Stomach (tissue), 9 donors: ENCODE results near the gene IPO13. TPM values are rescaled to one million over a fixed set of nuclear protein-coding genes. Genes with fewer than 3 reads are reported as not detected.

Source experiments
- DNase-seq, 2 donors: peaks; one replicate each; pipeline versions ENCODE4 v3.0.0 to v3.0.0-alpha.2; 2013 to 2019
- H3K27ac ChIP-seq, 5 donors: fragments of 200-600 bp in 4 of 5; sonication (generic) in 4 of 5; one replicate each; pipeline ENCODE4 v1.5.1; 2013 to 2019; ENCODE audit warnings: mild to moderate bottlenecking in 1 of 5, moderate library complexity in 1 of 5
- H3K27me3 ChIP-seq, 3 donors: fragments of 200-600 bp; sonication (generic); one replicate each; pipeline ENCODE4 v1.5.1; 2017 to 2019; ENCODE audit warnings: mixed run types in 1 of 3
- H3K36me3 ChIP-seq, 4 donors: fragments of 200-600 bp; sonication (generic); 1 replicate in 3 of 4; 2 replicates in 1 of 4; pipeline ENCODE4 v1.5.1; 2016 to 2019
- H3K4me1 ChIP-seq, 4 donors: fragments of 200-600 bp; sonication (generic); one replicate each; pipeline ENCODE4 v1.5.1; 2016 to 2019
- H3K4me3 ChIP-seq, 4 donors: fragments of 200-600 bp; sonication (generic) in 3 of 4; one replicate each; pipeline ENCODE4 v1.5.1; 2016 to 2019; ENCODE audit warnings: mild to moderate bottlenecking in 1 of 4
- H3K9me3 ChIP-seq, 4 donors: fragments of 200-600 bp; sonication (generic); one replicate each; pipeline ENCODE4 v1.5.1; 2016 to 2019
- EP300 ChIP-seq: sonication (generic); formaldehyde crosslinking; IDR thresholded peaks from one replicate; pipeline ENCODE4 v1.6.1; 2017; ENCODE audit warnings: antibody characterized with exemption
- POLR2A ChIP-seq, 4 donors: fragments of 450-650 bp; IDR thresholded peaks; one replicate each; pipeline ENCODE4 v1.6.1; 2016; ENCODE audit warnings: antibody characterized with exemption in 4 of 4, control low read depth in 2 of 4, mild to moderate bottlenecking in 1 of 4, moderate library complexity in 1 of 4
- POLR2AphosphoS5 ChIP-seq, 3 donors: sonication (generic); formaldehyde crosslinking; IDR thresholded peaks; one replicate each; pipeline ENCODE4 v1.6.1; 2016; ENCODE audit warnings: antibody characterized with exemption in 3 of 3
- WGBS, 5 donors: extraction: QIAGEN DNeasy Blood & Tissue Kit in 3 of 5; methylation state at CpG; one replicate each; pipeline versions ENCODE4 v1.1.5 to v1.1.7; 2013 to 2018; 5-methylcytosine and 5-hydroxymethylcytosine counted together
- intact Hi-C: fragments of 100-400 bp; cut with DNase I; formaldehyde crosslinking; loops from one replicate; pipeline ENCODE4 v1.15.1; 2023; ENCODE audit warnings: low total_unique reads
- polyA plus RNA-seq, 3 donors: library from polyadenylated mRNA; stranded (reverse); fragments of 200-250 nt; gene quantifications; one replicate each; pipeline ENCODE4 v1.2.3, GENCODE V29; 2013
- total RNA-seq, 5 donors: library from RNA; depleted of rRNA; stranded (reverse); fragments of >200 nt; gene quantifications; one replicate each; pipeline versions ENCODE4 v1.1.0 to v1.2.3, GENCODE V29; 2014 to 2016
- TF ChIP-seq, protein P1 (sequence below), 7 experiments: fragments of 450-650 bp in 4 of 7; fragments of 200-600 bp in 3 of 7; sonication (generic) in 3 of 7; IDR thresholded peaks; one replicate each; pipeline ENCODE4 v1.5.1; 2016 to 2019; ENCODE audit warnings: antibody characterized with exemption in 7 of 7, control low read depth in 2 of 7, mild to moderate bottlenecking in 1 of 7
- donor health status: healthy with polysubstance abuse.
- donor health status: Bipolar disorder and iron deficiency.
- donor health status: healthy.

Gene IPO13
- total and polyA plus RNA-seq, 8 donors = 6.2 to 54.5 (median 16.9) TPM

DNA sequence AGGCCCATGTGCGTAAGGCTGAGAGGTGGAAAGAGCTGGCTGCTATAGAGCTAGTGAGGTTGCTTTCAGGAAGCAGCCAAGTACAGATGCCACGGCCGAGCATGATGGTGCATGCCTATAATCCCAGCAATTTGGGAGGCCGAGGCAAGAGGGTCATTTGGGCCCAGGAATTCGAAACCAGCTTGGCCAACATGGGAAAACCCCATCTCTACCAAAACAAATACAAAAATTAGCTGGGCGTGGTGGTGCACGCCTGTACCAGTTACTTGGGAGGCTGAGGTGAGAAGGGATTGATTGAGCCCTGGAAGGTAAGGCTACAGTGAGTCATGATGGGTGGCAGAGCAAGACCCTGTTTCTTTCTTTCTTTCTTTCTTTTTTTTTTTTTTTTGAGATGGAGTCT lies 47.3 kb downstream of the IPO13 start:
- TF ChIP-seq POLR2A (IDR thresholded peaks at IDR 0.05) (no peak), POLR2AphosphoS5 (IDR thresholded peaks at IDR 0.05) (no peak), EP300 (no peak)
- TF ChIP-seq, protein P1, sequence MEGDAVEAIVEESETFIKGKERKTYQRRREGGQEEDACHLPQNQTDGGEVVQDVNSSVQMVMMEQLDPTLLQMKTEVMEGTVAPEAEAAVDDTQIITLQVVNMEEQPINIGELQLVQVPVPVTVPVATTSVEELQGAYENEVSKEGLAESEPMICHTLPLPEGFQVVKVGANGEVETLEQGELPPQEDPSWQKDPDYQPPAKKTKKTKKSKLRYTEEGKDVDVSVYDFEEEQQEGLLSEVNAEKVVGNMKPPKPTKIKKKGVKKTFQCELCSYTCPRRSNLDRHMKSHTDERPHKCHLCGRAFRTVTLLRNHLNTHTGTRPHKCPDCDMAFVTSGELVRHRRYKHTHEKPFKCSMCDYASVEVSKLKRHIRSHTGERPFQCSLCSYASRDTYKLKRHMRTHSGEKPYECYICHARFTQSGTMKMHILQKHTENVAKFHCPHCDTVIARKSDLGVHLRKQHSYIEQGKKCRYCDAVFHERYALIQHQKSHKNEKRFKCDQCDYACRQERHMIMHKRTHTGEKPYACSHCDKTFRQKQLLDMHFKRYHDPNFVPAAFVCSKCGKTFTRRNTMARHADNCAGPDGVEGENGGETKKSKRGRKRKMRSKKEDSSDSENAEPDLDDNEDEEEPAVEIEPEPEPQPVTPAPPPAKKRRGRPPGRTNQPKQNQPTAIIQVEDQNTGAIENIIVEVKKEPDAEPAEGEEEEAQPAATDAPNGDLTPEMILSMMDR (IDR thresholded peaks at IDR 0.05) = no peak
- Histone ChIP-seq H3K27me3 (no peaks in the 10 kb centered on the region), H3K9me3 (no peaks in the 10 kb centered on the region), H3K4me1 (peaks cover 15 to 54% (median 32%) of the 10 kb centered on the region in 4 donors), H3K36me3 (no peaks in the 10 kb centered on the region), H3K4me3 (no peak overlapping the region), H3K27ac (no peak overlapping the region)
- no peak for DNase-seq
- 73 to 90% (median 83%) methylated on average over 7 of the region's 7 CpGs for WGBS, 5 donors
- intact Hi-C loops = no loop called here

DNA sequence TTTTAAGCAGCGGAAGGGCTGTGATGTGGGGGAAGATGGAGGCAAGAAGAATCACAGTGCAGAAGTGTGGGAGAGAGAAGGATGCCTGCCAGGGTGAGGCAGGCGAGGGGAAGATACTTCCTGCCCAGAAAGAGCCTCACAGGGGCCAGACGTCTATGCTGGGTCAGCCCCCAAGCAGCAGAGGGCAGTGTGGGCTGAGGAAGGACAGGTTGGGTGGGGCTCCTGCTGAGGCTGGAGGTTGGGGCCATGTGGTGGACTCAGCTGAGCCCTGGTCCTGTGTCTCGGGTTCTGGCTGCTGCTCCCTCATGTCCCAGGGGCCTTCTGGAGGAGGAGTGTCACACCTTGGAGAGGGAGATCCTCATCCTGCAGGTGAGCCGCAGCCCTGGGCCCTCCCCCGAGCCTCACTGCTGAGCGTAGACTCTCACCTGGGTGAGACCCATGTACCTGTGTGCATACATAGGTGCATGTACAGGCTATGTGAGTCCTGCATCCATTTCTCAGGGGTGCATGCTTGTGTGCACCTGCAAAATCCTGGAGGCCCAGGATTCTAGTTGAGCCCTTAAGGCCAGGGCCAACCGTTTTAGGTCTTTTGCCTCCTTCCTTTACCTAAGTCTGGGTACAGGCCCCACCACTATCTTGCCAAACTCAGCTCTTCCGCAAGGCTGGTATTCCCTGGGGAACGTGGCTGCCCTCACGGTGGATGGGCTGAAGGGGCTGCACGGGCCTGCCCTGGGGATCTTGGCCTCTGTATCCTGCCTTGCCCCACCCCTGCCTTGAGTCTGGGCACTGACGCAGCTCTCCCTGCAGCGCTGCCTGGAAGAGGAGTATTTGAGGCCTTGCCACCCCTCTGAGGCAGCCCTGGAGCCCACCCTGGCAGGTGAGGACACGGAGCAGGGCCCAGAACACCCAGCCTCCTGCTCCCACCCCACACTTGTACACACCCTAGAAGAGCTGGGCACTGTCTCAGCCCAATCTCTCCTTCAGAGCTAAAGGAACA lies 48.3 kb downstream of the IPO13 start:
- DNase-seq = peak in 1 of 2 donors; percentile 69
- Histone ChIP-seq H3K27ac (no peak overlapping the region), H3K9me3 (no peaks in the 10 kb centered on the region), H3K27me3 (no peaks in the 10 kb centered on the region), H3K4me3 (no peak overlapping the region), H3K4me1 (peaks cover 15 to 54% (median 32%) of the 10 kb centered on the region in 4 donors), H3K36me3 (peaks cover 0 to 6% (median under 1%) of the 10 kb centered on the region in 4 donors)
- TF ChIP-seq POLR2A (IDR thresholded peaks at IDR 0.05) (no peak), EP300 (no peak), POLR2AphosphoS5 (IDR thresholded peaks at IDR 0.05) (no peak)
- TF ChIP-seq, protein P1 (IDR thresholded peaks at IDR 0.05) = no peak
- WGBS, 5 donors = 70 to 80% (median 77%) methylated on average over 10 to 15 of the region's 15 CpGs
- intact Hi-C loops = no loop called here

DNA sequence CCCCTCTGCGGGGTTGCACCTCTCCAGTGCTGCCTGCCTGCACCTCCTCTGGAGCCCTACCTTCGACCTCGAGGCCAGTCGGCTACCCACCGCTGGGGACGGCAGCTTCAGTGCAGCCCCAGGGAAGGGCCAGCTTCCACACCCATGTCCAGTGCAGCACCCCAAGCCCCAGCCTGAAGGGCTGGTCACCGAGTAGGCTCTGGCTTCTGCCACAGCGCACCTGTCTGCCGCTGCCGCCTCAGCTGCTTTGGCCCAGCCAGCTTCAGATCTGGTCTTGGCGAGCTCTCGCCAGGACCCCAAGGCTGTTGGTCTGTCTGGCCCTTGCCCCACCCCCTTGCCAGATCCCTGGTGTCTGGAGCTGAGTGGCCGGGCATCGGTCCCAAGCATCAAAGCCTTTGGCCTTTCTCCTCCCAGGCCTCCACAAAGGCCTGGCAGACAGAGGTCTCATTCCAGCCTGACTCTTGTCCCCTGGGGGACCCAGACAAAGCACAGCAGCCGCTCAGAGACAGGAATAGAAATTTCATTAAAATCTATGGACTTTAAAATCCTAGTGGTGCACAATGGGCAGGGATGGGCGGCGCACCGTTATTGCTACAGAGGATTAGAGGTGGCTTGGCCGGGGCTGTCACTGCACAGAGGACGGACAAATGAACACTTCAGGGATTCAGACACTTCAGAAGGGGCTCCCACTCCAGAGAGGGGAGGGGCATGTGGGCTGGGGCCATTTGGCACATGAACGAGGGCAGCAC lies 49.4 kb downstream of the IPO13 start:
- H3K36me3 ChIP-seq = peaks cover 0 to 17% (median 11%) of the 10 kb centered on the region in 4 donors
- no peak for TF ChIP-seq EP300
- H3K4me3 ChIP-seq = no peak overlapping the region
- intact Hi-C loops = no loop called here
- H3K9me3 ChIP-seq = no peaks in the 10 kb centered on the region
- WGBS, 5 donors = 80 to 87% (median 83%) methylated on average over 16 to 21 of the region's 21 CpGs
- peak in 1 of 2 donors; percentile 30 for DNase-seq
- H3K27me3 ChIP-seq = no peaks in the 10 kb centered on the region
- H3K27ac ChIP-seq = peak overlapping the region in 1 of 5 donors; percentile 26
- H3K4me1 ChIP-seq = peaks cover 7 to 44% (median 23%) of the 10 kb centered on the region in 4 donors

DNA sequence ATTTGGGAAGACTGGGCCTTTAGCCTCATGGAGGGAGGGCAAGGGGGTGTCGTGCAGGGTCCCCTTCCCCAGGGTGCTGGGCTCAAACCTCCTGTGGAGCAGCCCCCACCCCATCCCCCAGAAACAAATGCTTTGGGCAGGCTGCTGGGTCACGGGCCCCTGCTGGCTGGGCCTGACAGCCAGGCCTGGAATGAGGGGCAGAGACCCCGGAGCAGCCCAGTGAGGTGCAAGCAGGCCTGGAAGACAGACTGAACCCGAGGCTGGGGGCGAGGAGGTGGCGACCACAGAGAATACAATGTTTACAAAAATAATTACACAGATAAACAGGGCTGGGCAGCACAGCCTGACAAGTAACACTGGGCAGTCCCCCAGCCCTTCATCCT lies 50.0 kb downstream of the IPO13 start:
- intact Hi-C loops = no loop called here
- H3K4me3 ChIP-seq = no peak overlapping the region
- no peak for DNase-seq
- no peaks in the 10 kb centered on the region for H3K27me3 ChIP-seq
- H3K4me1 ChIP-seq = peaks cover 7 to 43% (median 22%) of the 10 kb centered on the region in 4 donors
- H3K27ac ChIP-seq = peak overlapping the region in 1 of 5 donors; percentile 26
- TF ChIP-seq EP300 (no peak), POLR2AphosphoS5 (IDR thresholded peaks at IDR 0.05) (no peak), POLR2A (IDR thresholded peaks at IDR 0.05) (no peak)
- TF ChIP-seq, protein P1 (IDR thresholded peaks at IDR 0.05) = no peak
- 60 to 79% (median 65%) methylated on average over 5 to 6 of the region's 6 CpGs for WGBS, 5 donors
- no peaks in the 10 kb centered on the region for H3K9me3 ChIP-seq
- peaks cover 0 to 18% (median 15%) of the 10 kb centered on the region in 4 donors for H3K36me3 ChIP-seq
